ENCODE measurements around the gene FGF21. TPM values are rescaled to one million over a fixed set of nuclear protein-coding genes. Genes with fewer than 3 reads are reported as not detected.

The FGF21 gene
- total RNA-seq, 2 experiments from 2014 or later, result not detected

DNA sequence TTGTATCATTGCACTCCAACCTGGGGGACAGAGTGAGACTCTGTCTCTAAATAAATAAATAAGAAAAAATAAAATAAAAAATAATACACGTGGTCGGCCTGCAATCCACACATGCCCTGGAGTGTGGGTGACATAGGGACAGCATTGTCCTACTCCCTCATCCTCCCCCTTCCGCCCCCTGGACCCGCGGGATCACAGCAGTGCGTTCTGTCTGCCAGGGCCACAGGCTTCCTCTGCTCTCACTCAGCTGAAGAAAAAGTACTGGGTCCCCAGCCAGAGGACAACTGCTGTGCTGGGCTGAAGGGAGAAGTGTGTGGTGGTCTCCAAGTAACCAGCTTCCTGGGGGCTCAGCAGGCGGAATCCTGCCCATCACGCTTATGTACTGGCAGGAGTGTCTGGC is 49.2 kb downstream of the FGF21 start:
- H3K9me3 Mint-ChIP-seq, result no peaks in the 10 kb centered on the region
- H3K9me3 ChIP-seq (ENCODE audit: control insufficient read depth in 1 of 2, insufficient read depth in 1 of 2, low read length in 2 of 2), result no peaks in the 10 kb centered on the region
- no peak for TF ChIP-seq CTCF (IDR thresholded peaks at IDR 0.05)
- H3K36me3 Mint-ChIP-seq (ENCODE audit: low read depth), result no peaks in the 10 kb centered on the region
- intact Hi-C loops (cut with DNase I, micrococcal nuclease), result no loop called here
- H3K4me1 ChIP-seq (ENCODE audit: insufficient read depth, low read length), result peaks cover 9% of the 10 kb centered on the region
- CTCF ChIA-PET, result no interaction called here
- no peaks in the 10 kb centered on the region for H3K27me3 ChIP-seq (ENCODE audit: control insufficient read depth in 1 of 2, insufficient read depth in 2 of 2, low read length in 2 of 2)
- no peaks in the 10 kb centered on the region for H3K27me3 Mint-ChIP-seq
- H3K27ac Mint-ChIP-seq, result no peak overlapping the region
- no peak for ATAC-seq (ENCODE audit: poor library complexity)
- peaks cover 5% of the 10 kb centered on the region for H3K36me3 ChIP-seq (ENCODE audit: insufficient read depth, low read length)
- peaks cover 13% of the 10 kb centered on the region for H3K4me1 Mint-ChIP-seq (ENCODE audit: low read depth)
- no peak overlapping the region for H3K4me3 Mint-ChIP-seq
- POLR2A ChIA-PET, result no interaction called here
- no peak overlapping the region for H3K27ac ChIP-seq (ENCODE audit: low read depth in 1 of 2, low read length in 2 of 2)
- no peak overlapping the region for H3K4me3 ChIP-seq (ENCODE audit: low read length)
- DNase-seq, result no peak

DNA sequence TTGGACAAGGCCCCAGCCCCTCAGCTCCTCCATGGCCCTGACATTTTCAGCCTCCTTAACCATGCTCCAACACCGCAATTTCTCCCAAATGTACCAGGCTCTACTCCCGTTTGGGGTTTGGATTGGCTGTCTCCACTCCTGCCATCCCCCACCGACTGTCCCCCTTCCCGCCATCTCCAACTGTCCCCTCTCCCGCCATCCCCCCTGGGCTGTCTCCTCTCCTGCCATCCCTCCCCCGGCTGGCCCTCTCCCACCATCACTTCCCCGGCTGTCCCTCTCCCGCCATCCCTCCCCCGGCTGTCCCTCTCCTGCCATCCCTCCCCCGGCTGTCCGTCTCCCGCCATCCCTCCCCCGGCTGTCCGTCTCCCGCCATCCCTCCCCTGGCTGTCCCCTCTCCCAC is 50.1 kb downstream of the FGF21 start:
- H3K27me3 Mint-ChIP-seq, result no peaks in the 10 kb centered on the region
- intact Hi-C loops (cut with DNase I, micrococcal nuclease), result loop anchor here in 1 of 2 experiments (1.0 kb wide), 1 partner anchor 16 kb away; no protein-coding TSS in a partner anchor
- ChIA-PET CTCF (no interaction called here), POLR2A (no interaction called here)
- H3K4me3 Mint-ChIP-seq, result no peak overlapping the region
- Histone ChIP-seq H3K9me3 (ENCODE audit: control insufficient read depth in 1 of 2, insufficient read depth in 1 of 2, low read length in 2 of 2) (no peaks in the 10 kb centered on the region), H3K36me3 (ENCODE audit: insufficient read depth, low read length) (peaks cover 5% of the 10 kb centered on the region), H3K27ac (ENCODE audit: low read depth in 1 of 2, low read length in 2 of 2) (no peak overlapping the region), H3K27me3 (ENCODE audit: control insufficient read depth in 1 of 2, insufficient read depth in 2 of 2, low read length in 2 of 2) (no peaks in the 10 kb centered on the region), H3K4me3 (ENCODE audit: low read length) (no peak overlapping the region), H3K4me1 (ENCODE audit: insufficient read depth, low read length) (peaks cover 18% of the 10 kb centered on the region)
- H3K4me1 Mint-ChIP-seq (ENCODE audit: low read depth), result peaks cover 23% of the 10 kb centered on the region
- H3K36me3 Mint-ChIP-seq (ENCODE audit: low read depth), result no peaks in the 10 kb centered on the region
- no peak for TF ChIP-seq CTCF (IDR thresholded peaks at IDR 0.05)
- DNase-seq (no peak), ATAC-seq (ENCODE audit: poor library complexity) (no peak)
- H3K9me3 Mint-ChIP-seq, result no peaks in the 10 kb centered on the region
- no peak overlapping the region for H3K27ac Mint-ChIP-seq

DNA sequence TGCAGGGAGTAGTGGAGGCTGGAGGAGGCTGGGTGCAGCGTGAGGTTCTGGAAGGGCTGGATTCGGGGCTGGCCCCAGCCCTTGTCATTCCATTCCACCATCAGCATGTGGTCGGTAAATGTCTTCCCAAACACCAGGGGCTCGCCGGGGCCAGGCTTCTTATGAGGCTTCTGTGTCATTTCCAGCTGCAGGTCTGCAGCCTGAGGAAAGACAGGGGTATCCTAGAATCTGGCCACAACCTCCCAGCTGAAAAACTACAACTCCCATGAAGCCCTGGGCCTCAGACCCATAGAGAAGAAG is 51.1 kb downstream of the FGF21 start:
- TF ChIP-seq CTCF (IDR thresholded peaks at IDR 0.05), result no peak
- ChIA-PET POLR2A (interaction anchor here (0.7 to 1.0 kb wide), 3 partner anchors 11 to 160 kb away, joined by 3 to 4 read pairs (median 3); partner anchors contain the start of gene PPP1R15A), CTCF (interaction anchor here (1.1 to 2.4 kb wide), 2 partner anchors 11 to 19 kb away, joined by 6 to 14 read pairs; no protein-coding TSS in a partner anchor)
- Histone ChIP-seq H3K4me1 (ENCODE audit: insufficient read depth, low read length) (peaks cover 24% of the 10 kb centered on the region), H3K36me3 (ENCODE audit: insufficient read depth, low read length) (peaks cover 5% of the 10 kb centered on the region), H3K27me3 (ENCODE audit: control insufficient read depth in 1 of 2, insufficient read depth in 2 of 2, low read length in 2 of 2) (no peaks in the 10 kb centered on the region), H3K4me3 (ENCODE audit: low read length) (no peak overlapping the region), H3K9me3 (ENCODE audit: control insufficient read depth in 1 of 2, insufficient read depth in 1 of 2, low read length in 2 of 2) (no peaks in the 10 kb centered on the region), H3K27ac (ENCODE audit: low read depth in 1 of 2, low read length in 2 of 2) (no peak overlapping the region)
- Mint-ChIP-seq H3K27me3 (no peaks in the 10 kb centered on the region), H3K27ac (no peak overlapping the region), H3K4me3 (peak overlapping the region; percentile 80), H3K9me3 (no peaks in the 10 kb centered on the region), H3K36me3 (ENCODE audit: low read depth) (no peaks in the 10 kb centered on the region), H3K4me1 (ENCODE audit: low read depth) (peaks cover 23% of the 10 kb centered on the region)
- intact Hi-C loops (cut with DNase I, micrococcal nuclease), result no loop called here
- ATAC-seq (ENCODE audit: poor library complexity), result peak; percentile 71
- peak in 7 of 14 experiments; percentile 23 to 61 (median 27) for DNase-seq

All from CD4-positive, alpha-beta T cell (primary cell).